ENCODE results near the gene MAST2. TPM values are rescaled to one million over a fixed set of nuclear protein-coding genes. Genes with fewer than 3 reads are reported as not detected.

MAST2 gene
- total RNA-seq, 3 donors from 2014 or later, result 90.0 to 158 (median 100.0) TPM

- no peak for TF ChIP-seq CTCF (IDR thresholded peaks at IDR 0.05)
- DNase-seq (no peak), ATAC-seq (no peak)
- Histone ChIP-seq H3K4me1 (ENCODE audit: low read depth) (no peaks in the 10 kb centered on the region), H3K36me3 (ENCODE audit: low read depth) (peaks cover 10% of the 10 kb centered on the region), H3K4me3 (no peak overlapping the region), H3K9me3 (no peaks in the 10 kb centered on the region)
- intact Hi-C loops (cut with DNase I, micrococcal nuclease), result no loop called here
These were observed 227.7 kb downstream of the MAST2 start for GRCh38 chr1:46030876-46031660.

GRCh38 chr1:46034601-46035516 lies 231.4 kb downstream of the MAST2 start:
- peaks cover 1% of the 10 kb centered on the region for H3K36me3 ChIP-seq (ENCODE audit: low read depth)
- intact Hi-C loops (cut with DNase I, micrococcal nuclease), result loop anchor here in 1 of 2 donors (5.0 kb wide), 1 partner anchor 147 kb away; no protein-coding TSS in a partner anchor

GRCh38 chr1:46036894-46037839 lies 233.8 kb downstream of the MAST2 start:
- no peaks in the 10 kb centered on the region for H3K9me3 ChIP-seq
- H3K4me1 ChIP-seq (ENCODE audit: low read depth), result peaks cover 6% of the 10 kb centered on the region
- no peak overlapping the region for H3K4me3 ChIP-seq
- ATAC-seq, result peak; percentile 86
- intact Hi-C loops (cut with DNase I, micrococcal nuclease), result loop anchor here (2.0 to 5.0 kb wide), 2 partner anchors 142 to 145 kb away; no protein-coding TSS in a partner anchor
- no peaks in the 10 kb centered on the region for H3K36me3 ChIP-seq (ENCODE audit: low read depth)
- peak; percentile 92 for TF ChIP-seq CTCF (IDR thresholded peaks at IDR 0.05)
- peak; percentile 82 to 97 (median 91) for DNase-seq

More at GRCh38 chr1:46034601-46035516, 231.4 kb downstream of the MAST2 start:
- no peak for TF ChIP-seq CTCF (IDR thresholded peaks at IDR 0.05)
- peaks cover 6% of the 10 kb centered on the region for H3K4me1 ChIP-seq (ENCODE audit: low read depth)
- no peaks in the 10 kb centered on the region for H3K9me3 ChIP-seq
- no peak for ATAC-seq
- no peak overlapping the region for H3K4me3 ChIP-seq
- DNase-seq, result no peak

- Histone ChIP-seq H3K36me3 (ENCODE audit: low read depth) (no peaks in the 10 kb centered on the region), H3K9me3 (no peaks in the 10 kb centered on the region), H3K4me3 (no peak overlapping the region), H3K4me1 (ENCODE audit: low read depth) (peaks cover 6% of the 10 kb centered on the region)
- DNase-seq, result peak in 1 of 3 donors; percentile 49
- TF ChIP-seq CTCF (IDR thresholded peaks at IDR 0.05), result no peak
- intact Hi-C loops (cut with DNase I, micrococcal nuclease), result loop anchor here in 1 of 2 donors (5.0 kb wide), 1 partner anchor 143 kb away; no protein-coding TSS in a partner anchor
- ATAC-seq, result peak; percentile 74
These were observed 236.2 kb downstream of the MAST2 start for GRCh38 chr1:46039571-46040052.
